Trophoblast cell (in vitro differentiated cells and primary cell): ENCODE data around the gene IQCM.
A peak's percentile ranks its signal among the peaks of the same experiment; 100 is the strongest.

Experiments
- DNase-seq, 2 donors: peaks; one replicate each; pipeline ENCODE4 v3.0.0-alpha.2; 2016
- H2AFZ ChIP-seq: 2 replicates; pipeline ENCODE4 v1.6.1; 2013; ENCODE audit warnings: low read length, moderate library complexity, mild to moderate bottlenecking; ENCODE audit not compliant: insufficient read depth, poor library complexity
- H2AK5ac ChIP-seq: 2 replicates; pipeline ENCODE4 v1.6.1; 2013; ENCODE audit warnings: mild to moderate bottlenecking, low read length
- H2BK120ac ChIP-seq: 2 replicates; pipeline ENCODE4 v1.6.1; 2013; ENCODE audit warnings: low read length, mild to moderate bottlenecking, moderate library complexity; ENCODE audit not compliant: insufficient read depth, poor library complexity
- H2BK12ac ChIP-seq: 2 replicates; pipeline ENCODE4 v1.6.1; 2013; ENCODE audit warnings: mild to moderate bottlenecking, low read length, moderate library complexity
- H2BK5ac ChIP-seq: 2 replicates; pipeline ENCODE4 v1.6.1; 2013; ENCODE audit warnings: low read length, low read depth, moderate library complexity, mild to moderate bottlenecking; ENCODE audit not compliant: poor library complexity
- H3K14ac ChIP-seq: 2 replicates; pipeline ENCODE4 v1.6.1; 2013; ENCODE audit warnings: mild to moderate bottlenecking, low read length
- H3K18ac ChIP-seq: 2 replicates; pipeline ENCODE4 v1.6.1; 2013; ENCODE audit warnings: mild to moderate bottlenecking, low read length
- H3K23ac ChIP-seq: 2 replicates; pipeline ENCODE4 v1.6.1; 2013; ENCODE audit warnings: low read length
- H3K27ac ChIP-seq: 2 replicates; pipeline ENCODE4 v1.5.1; 2013; ENCODE audit warnings: low read depth, mild to moderate bottlenecking, inconsistent platforms, low read length, moderate library complexity
- H3K27me3 ChIP-seq: 2 replicates; pipeline ENCODE4 v1.6.1; 2013; ENCODE audit warnings: inconsistent platforms, mild to moderate bottlenecking, low read length, moderate library complexity; ENCODE audit not compliant: insufficient read depth
- H3K36me3 ChIP-seq, 2 experiments: 1 replicate in 1 of 2; 2 replicates in 1 of 2; pipeline ENCODE4 v1.6.1; 2013; ENCODE audit warnings: low read length in 2 of 2, mild to moderate bottlenecking in 2 of 2, moderate library complexity in 1 of 2; ENCODE audit not compliant: insufficient read depth in 2 of 2, control insufficient read depth in 1 of 2
- H3K4ac ChIP-seq: 2 replicates; pipeline ENCODE4 v1.6.1; 2013; ENCODE audit warnings: low read depth, mild to moderate bottlenecking, low read length, moderate library complexity
- H3K4me1 ChIP-seq, 2 experiments: 1 replicate in 1 of 2; 2 replicates in 1 of 2; pipeline ENCODE4 v1.6.1; 2013; ENCODE audit warnings: low read length in 2 of 2, mild to moderate bottlenecking in 2 of 2, moderate library complexity in 1 of 2; ENCODE audit not compliant: insufficient read depth in 2 of 2, control insufficient read depth in 1 of 2
- H3K4me2 ChIP-seq: 2 replicates; pipeline ENCODE4 v1.6.1; 2013; ENCODE audit warnings: inconsistent platforms, mild to moderate bottlenecking, low read length, moderate library complexity
- H3K4me3 ChIP-seq: 2 replicates; pipeline ENCODE4 v1.5.1; 2013; ENCODE audit warnings: mild to moderate bottlenecking, low read depth, low read length, inconsistent platforms
- H3K79me1 ChIP-seq: one replicate; pipeline ENCODE4 v1.6.1; 2013; ENCODE audit warnings: low read length
- H3K79me2 ChIP-seq: 2 replicates; pipeline ENCODE4 v1.6.1; 2013; ENCODE audit warnings: low read length, mild to moderate bottlenecking; ENCODE audit not compliant: control insufficient read depth, insufficient read depth, poor library complexity
- H3K9ac ChIP-seq: 2 replicates; pipeline ENCODE4 v1.6.1; 2013; ENCODE audit warnings: mild to moderate bottlenecking, low read length
- H3K9me3 ChIP-seq: 2 replicates; pipeline ENCODE4 v1.6.1; 2013; ENCODE audit warnings: low read depth, mild to moderate bottlenecking, control low read depth, inconsistent platforms, low read length; ENCODE audit not compliant: insufficient read depth
- H4K12ac ChIP-seq: 2 replicates; pipeline ENCODE4 v1.6.1; 2013; ENCODE audit warnings: low read depth, mild to moderate bottlenecking, low read length, moderate library complexity
- H4K8ac ChIP-seq: 2 replicates; pipeline ENCODE4 v1.6.1; 2013; ENCODE audit warnings: low read depth, mild to moderate bottlenecking, low read length, moderate library complexity
- H4K91ac ChIP-seq: one replicate; pipeline ENCODE4 v1.6.1; 2013; ENCODE audit warnings: low read depth, mild to moderate bottlenecking, low read length, moderate library complexity
- WGBS: extraction: QIAGEN DNeasy Blood & Tissue Kit; methylation state at CpG from one replicate; pipeline ENCODE4 v1.1.7; 2013; ENCODE audit warnings: missing lambda C conversion rate; ENCODE audit not compliant: insufficient read length, insufficient coverage; ENCODE audit errors: extremely low coverage; 5-methylcytosine and 5-hydroxymethylcytosine counted together

Gene IQCM

DNA sequence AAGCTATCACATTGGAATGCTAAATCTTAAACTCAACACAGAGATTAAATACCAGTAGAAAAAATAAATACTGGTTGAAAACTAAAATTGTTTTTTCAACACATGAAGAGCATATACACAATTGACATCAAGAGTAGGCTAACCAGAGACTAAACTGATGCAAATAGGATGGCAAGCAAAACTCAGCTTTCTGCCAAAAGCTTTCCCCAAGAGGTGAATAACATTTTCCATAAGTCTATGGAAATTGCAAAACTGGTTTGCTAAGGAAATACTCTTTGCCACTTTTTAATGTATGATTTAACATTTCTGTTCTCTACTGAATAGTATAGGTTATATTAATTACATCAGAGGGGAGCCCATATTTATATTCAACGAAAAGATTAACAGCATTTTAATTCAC lies 23.8 kb downstream of the IQCM start:
- H2BK12ac ChIP-seq: no peak overlapping the region
- no peak overlapping the region for H2BK5ac ChIP-seq
- no peak overlapping the region for H4K8ac ChIP-seq
- H3K9me3 ChIP-seq: no peaks in the 10 kb centered on the region
- no peak overlapping the region for H3K4me3 ChIP-seq
- H3K14ac ChIP-seq: no peak overlapping the region
- no peaks in the 10 kb centered on the region for H3K36me3 ChIP-seq
- no peak overlapping the region for H4K91ac ChIP-seq
- no peak overlapping the region for H3K18ac ChIP-seq
- no peak overlapping the region for H2BK120ac ChIP-seq
- H3K23ac ChIP-seq: no peak overlapping the region
- H3K79me2 ChIP-seq: no peaks in the 10 kb centered on the region
- H3K79me1 ChIP-seq: peaks cover 1% of the 10 kb centered on the region
- H3K4ac ChIP-seq: no peak overlapping the region
- no peak overlapping the region for H3K9ac ChIP-seq
- H2AK5ac ChIP-seq: no peak overlapping the region
- no peak overlapping the region for H2AFZ ChIP-seq
- no peaks in the 10 kb centered on the region for H3K27me3 ChIP-seq
- H3K4me1 ChIP-seq: no peaks in the 10 kb centered on the region
- H4K12ac ChIP-seq: no peak overlapping the region
- H3K27ac ChIP-seq: no peak overlapping the region
- WGBS: no CpG with 5 or more reads among the region's 1 CpG
- no peak for DNase-seq
- H3K4me2 ChIP-seq: no peak overlapping the region

DNA sequence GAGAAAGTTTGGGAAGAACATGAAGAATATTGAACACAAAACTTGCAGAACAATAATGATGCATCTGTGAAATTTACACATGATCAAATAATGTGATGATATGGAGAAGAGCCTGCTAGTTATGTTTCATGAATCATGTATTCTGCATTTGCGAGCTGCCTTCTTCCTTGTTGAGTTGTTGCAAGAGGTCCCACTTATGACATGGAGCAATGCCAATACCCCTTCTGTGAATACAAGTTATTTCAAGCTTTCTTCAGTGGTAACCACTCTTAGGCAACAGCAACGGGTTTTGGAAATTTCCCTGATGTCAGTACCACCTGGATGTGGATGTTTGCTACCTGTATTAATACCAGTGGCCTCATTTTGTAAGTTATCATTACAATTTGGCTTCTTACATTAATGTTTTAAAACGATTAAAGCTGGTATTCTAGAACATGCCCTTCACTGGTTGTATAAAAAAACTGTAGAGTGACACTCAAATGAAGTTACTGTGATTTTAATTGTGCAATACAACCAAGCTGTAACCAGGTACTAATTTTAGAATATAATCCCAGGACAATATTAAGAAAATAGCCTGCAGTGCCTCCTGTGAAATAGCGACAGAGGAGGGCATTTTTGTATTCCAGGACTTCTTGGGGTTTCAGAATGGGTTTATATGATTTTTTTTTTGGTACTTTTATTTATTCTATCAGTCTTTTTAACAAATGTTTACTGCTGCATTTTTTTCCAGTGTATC lies 25.3 kb downstream of the IQCM start:
- DNase-seq: no peak
- Histone ChIP-seq H2AFZ (no peak overlapping the region), H4K91ac (no peak overlapping the region), H3K4me2 (no peak overlapping the region), H3K14ac (no peak overlapping the region), H2AK5ac (no peak overlapping the region), H3K23ac (no peak overlapping the region), H2BK120ac (no peak overlapping the region), H2BK12ac (no peak overlapping the region), H3K4me1 (no peaks in the 10 kb centered on the region), H3K9ac (no peak overlapping the region), H3K36me3 (no peaks in the 10 kb centered on the region), H2BK5ac (no peak overlapping the region), H3K18ac (no peak overlapping the region), H3K27me3 (no peaks in the 10 kb centered on the region), H3K27ac (no peak overlapping the region), H4K12ac (no peak overlapping the region), H3K79me2 (no peaks in the 10 kb centered on the region), H3K9me3 (no peaks in the 10 kb centered on the region), H3K4ac (no peak overlapping the region), H3K79me1 (peaks cover 1% of the 10 kb centered on the region), H3K4me3 (no peak overlapping the region), H4K8ac (no peak overlapping the region)
- WGBS: no CpG with 5 or more reads among the region's 4 CpGs

DNA sequence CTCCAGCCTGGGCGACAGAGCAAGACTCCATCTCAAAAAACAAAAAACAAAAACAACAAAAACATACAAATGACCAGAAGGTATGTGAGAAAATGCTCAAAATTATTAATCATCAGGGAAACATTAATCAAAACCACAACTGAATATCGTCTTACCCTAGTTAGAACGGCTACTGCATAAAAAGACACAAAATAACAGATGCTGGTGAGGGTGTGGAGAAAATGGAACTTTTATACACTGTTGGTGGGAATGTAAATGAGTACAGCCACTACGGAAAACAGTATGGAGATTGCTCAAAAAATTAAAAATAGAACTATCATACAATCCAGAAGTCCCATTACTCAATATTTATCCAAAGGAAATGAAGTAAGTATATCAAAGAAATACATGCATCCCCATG lies 27.3 kb downstream of the IQCM start:
- Histone ChIP-seq H4K91ac (no peak overlapping the region), H3K14ac (no peak overlapping the region), H2AK5ac (no peak overlapping the region), H3K27me3 (no peaks in the 10 kb centered on the region), H4K8ac (no peak overlapping the region), H3K9me3 (no peaks in the 10 kb centered on the region), H3K79me1 (peaks cover 1% of the 10 kb centered on the region), H3K18ac (no peak overlapping the region), H3K4me1 (no peaks in the 10 kb centered on the region), H3K79me2 (no peaks in the 10 kb centered on the region), H3K4me3 (no peak overlapping the region), H3K4me2 (no peak overlapping the region), H2AFZ (no peak overlapping the region), H3K4ac (no peak overlapping the region), H3K23ac (no peak overlapping the region), H3K36me3 (no peaks in the 10 kb centered on the region), H4K12ac (no peak overlapping the region), H3K27ac (no peak overlapping the region), H2BK12ac (no peak overlapping the region), H2BK120ac (no peak overlapping the region), H2BK5ac (no peak overlapping the region), H3K9ac (no peak overlapping the region)
- no peak for DNase-seq
- no CpG with 5 or more reads among the region's 4 CpGs for WGBS

DNA sequence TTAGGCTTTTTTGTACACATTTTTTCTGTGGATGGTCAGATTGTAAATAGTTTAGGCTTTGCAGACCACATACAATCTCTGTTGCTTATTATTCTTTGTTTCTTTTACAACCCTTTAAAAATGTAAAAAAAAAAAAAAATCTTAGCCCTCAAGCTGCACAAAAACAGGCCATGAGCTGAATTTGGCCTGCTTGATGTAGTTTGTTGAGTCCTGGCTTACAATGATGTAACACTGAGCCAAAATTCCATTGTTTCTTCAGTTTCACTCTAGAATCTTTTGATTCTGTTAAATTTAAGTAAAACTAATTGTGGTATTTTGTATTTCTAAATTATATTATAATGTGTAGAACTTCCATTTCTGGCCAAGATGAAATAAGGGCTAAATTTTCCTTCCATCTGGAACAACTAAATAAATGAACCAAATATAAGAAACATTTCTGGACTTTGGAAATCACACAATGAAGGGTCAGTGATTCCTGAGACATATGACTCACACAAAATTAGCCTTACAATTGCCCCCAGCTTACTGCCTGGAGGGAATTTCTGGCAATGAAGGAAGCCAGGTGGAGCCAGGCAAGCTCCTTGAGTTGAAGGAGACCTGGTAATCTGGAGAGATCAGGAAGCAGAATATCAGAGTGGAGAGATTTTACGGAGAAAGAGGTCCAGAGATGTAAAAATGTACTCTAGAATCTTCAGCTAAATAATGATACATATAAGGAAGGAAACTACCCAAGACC lies 29.8 kb downstream of the IQCM start:
- Histone ChIP-seq H2AK5ac (no peak overlapping the region), H2BK5ac (no peak overlapping the region), H4K91ac (no peak overlapping the region), H3K4me2 (no peak overlapping the region), H4K8ac (no peak overlapping the region), H3K9ac (no peak overlapping the region), H3K9me3 (no peaks in the 10 kb centered on the region), H2AFZ (no peak overlapping the region), H2BK120ac (no peak overlapping the region), H3K18ac (no peak overlapping the region), H3K27me3 (no peaks in the 10 kb centered on the region), H3K79me1 (peaks cover 1% of the 10 kb centered on the region), H3K36me3 (no peaks in the 10 kb centered on the region), H2BK12ac (no peak overlapping the region), H3K79me2 (no peaks in the 10 kb centered on the region), H4K12ac (no peak overlapping the region), H3K27ac (peak overlapping the region; percentile 71), H3K23ac (no peak overlapping the region), H3K4me3 (no peak overlapping the region), H3K4ac (no peak overlapping the region), H3K14ac (no peak overlapping the region), H3K4me1 (no peaks in the 10 kb centered on the region)
- WGBS: no CpG with 5 or more reads among the region's 1 CpG
- peak; percentile 67 to 87 for DNase-seq
